Measurements from ENCODE around the gene MAST2. TPM values are rescaled to one million over a fixed set of nuclear protein-coding genes. Genes with fewer than 3 reads are reported as not detected.

MAST2 gene
- total and polyA plus RNA-seq, 2 of the 4 experiments (the other 2 are of a cell fraction): 14.2 to 41.0 TPM

DNA sequence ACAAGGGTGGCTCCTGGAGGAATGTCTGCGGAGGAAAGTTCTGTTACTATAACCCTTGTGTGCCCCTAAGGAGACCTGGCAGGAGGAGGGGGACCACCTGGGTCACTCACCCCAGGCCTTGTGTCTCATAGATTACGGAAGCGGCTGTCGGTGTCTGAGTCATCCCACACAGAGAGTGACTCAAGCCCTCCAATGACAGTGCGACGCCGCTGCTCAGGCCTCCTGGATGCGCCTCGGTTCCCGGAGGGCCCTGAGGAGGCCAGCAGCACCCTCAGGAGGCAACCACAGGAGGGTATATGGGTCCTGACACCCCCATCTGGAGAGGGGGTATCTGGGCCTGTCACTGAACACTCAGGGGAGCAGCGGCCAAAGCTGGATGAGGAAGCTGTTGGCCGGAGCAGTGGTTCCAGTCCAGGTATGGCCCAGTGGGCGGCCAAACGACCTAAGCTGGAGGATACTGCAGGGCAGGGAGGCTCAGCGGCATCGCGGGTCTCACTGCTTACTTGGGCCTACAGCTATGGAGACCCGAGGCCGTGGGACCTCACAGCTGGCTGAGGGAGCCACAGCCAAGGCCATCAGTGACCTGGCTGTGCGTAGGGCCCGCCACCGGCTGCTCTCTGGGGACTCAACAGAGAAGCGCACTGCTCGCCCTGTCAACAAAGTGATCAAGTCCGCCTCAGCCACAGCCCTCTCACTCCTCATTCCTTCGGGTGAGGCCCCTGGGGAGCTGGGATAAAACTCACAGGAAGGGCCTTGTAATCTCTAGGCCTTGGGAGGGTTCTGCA is 227.7 kb downstream of the MAST2 start:
- no peak for TF ChIP-seq MAFK (IDR thresholded peaks at IDR 0.05; ENCODE audit: low read depth, low read length)
- TF ChIP-seq, protein P1, sequence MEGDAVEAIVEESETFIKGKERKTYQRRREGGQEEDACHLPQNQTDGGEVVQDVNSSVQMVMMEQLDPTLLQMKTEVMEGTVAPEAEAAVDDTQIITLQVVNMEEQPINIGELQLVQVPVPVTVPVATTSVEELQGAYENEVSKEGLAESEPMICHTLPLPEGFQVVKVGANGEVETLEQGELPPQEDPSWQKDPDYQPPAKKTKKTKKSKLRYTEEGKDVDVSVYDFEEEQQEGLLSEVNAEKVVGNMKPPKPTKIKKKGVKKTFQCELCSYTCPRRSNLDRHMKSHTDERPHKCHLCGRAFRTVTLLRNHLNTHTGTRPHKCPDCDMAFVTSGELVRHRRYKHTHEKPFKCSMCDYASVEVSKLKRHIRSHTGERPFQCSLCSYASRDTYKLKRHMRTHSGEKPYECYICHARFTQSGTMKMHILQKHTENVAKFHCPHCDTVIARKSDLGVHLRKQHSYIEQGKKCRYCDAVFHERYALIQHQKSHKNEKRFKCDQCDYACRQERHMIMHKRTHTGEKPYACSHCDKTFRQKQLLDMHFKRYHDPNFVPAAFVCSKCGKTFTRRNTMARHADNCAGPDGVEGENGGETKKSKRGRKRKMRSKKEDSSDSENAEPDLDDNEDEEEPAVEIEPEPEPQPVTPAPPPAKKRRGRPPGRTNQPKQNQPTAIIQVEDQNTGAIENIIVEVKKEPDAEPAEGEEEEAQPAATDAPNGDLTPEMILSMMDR (conservative IDR thresholded peaks at IDR 0.05; ENCODE audit: low read depth, low read length): no peak
- TF ChIP-seq RFX5 (IDR thresholded peaks at IDR 0.05; ENCODE audit: low read depth, low read length): no peak
- TF ChIP-seq RCOR1 (IDR thresholded peaks at IDR 0.05; ENCODE audit: insufficient replicate concordance, low read length): no peak
- TF ChIP-seq CHD1 (IDR thresholded peaks at IDR 0.05; ENCODE audit: low read depth, low read length): no peak
- no peak for TF ChIP-seq NFE2L2 (IDR thresholded peaks at IDR 0.05; ENCODE audit: low read depth, low read length)
- TF ChIP-seq BHLHE40 (IDR thresholded peaks at IDR 0.05; ENCODE audit: low read depth, low read length): no peak
- TF ChIP-seq FOS (IDR thresholded peaks at IDR 0.05; ENCODE audit: low read depth, low read length): no peak
- TF ChIP-seq MXI1 (IDR thresholded peaks at IDR 0.05; ENCODE audit: borderline replicate concordance, low read depth, low read length): no peak
- TF ChIP-seq MAZ (IDR thresholded peaks at IDR 0.05; ENCODE audit: borderline replicate concordance, low read depth, low read length): no peak
- Histone ChIP-seq H2BK5ac (ENCODE audit: low read depth, low read length, poor library complexity, severe bottlenecking) (no peak overlapping the region), H3K9me3 (ENCODE audit: control insufficient read depth, insufficient read depth, low read length) (no peaks in the 10 kb centered on the region), H3K4me1 (ENCODE audit: control insufficient read depth, insufficient read depth, low read length) (no peaks in the 10 kb centered on the region), H4K8ac (ENCODE audit: low read depth in 2 of 2, low read length in 2 of 2) (no peak overlapping the region), H3K4me2 (ENCODE audit: low read depth, low read length) (no peak overlapping the region), H2AFZ (replicated peaks; ENCODE audit: low read length, poor library complexity) (no peak overlapping the region), H4K20me1 (ENCODE audit: insufficient read depth, low read length) (no peaks in the 10 kb centered on the region), H4K91ac (ENCODE audit: insufficient read depth, low read depth, low read length) (no peak overlapping the region), H3K9ac (ENCODE audit: low read depth, low read length) (no peak overlapping the region), H2AK9ac (replicated peaks; ENCODE audit: low read depth, low read length, poor library complexity) (no peak overlapping the region), H3K36me3 (ENCODE audit: control insufficient read depth, insufficient read depth, low read length) (peaks cover 35% of the 10 kb centered on the region), H3K14ac (replicated peaks; ENCODE audit: low read depth, low read length) (no peak overlapping the region), H3K56ac (ENCODE audit: extremely low read depth, insufficient read depth, low read length) (no peak overlapping the region), H2AK5ac (ENCODE audit: low read depth, low read length) (no peak overlapping the region), H4K5ac (ENCODE audit: low read depth, low read length) (no peak overlapping the region), H3K18ac (ENCODE audit: low read depth, low read length) (no peak overlapping the region), H2BK20ac (ENCODE audit: low read depth, low read length) (no peak overlapping the region), H3K4ac (ENCODE audit: low read depth, low read length) (no peak overlapping the region), H2BK15ac (ENCODE audit: low read depth, low read length) (no peak overlapping the region), H3K27ac (ENCODE audit: insufficient read depth, low read length) (no peak overlapping the region), H3K23ac (ENCODE audit: low read depth, low read length) (no peak overlapping the region), H3K9me1 (ENCODE audit: insufficient read depth, low read length) (peaks cover 9% of the 10 kb centered on the region), H3K4me3 (ENCODE audit: insufficient read depth, low read depth, low read length) (no peak overlapping the region), H2BK120ac (ENCODE audit: low read depth, low read length) (no peak overlapping the region), H3K79me1 (ENCODE audit: low read depth in 1 of 2, low read length in 2 of 2) (no peaks in the 10 kb centered on the region; a peak in 1 of 4 replicates), H3K27me3 (ENCODE audit: control insufficient read depth, insufficient read depth, low read length) (no peaks in the 10 kb centered on the region)
- POLR2A ChIA-PET (ENCODE audit: unreplicated experiment): no interaction called here
- in situ Hi-C loops (cut with MboI; ENCODE audit: low sequenced_read_pairs) (no loop called here), dilution Hi-C loops (cut with HindIII; ENCODE audit: low sequenced_read_pairs, unreplicated experiment) (loop anchor here (25.0 kb wide), 1 partner anchor 156 kb away; the partner anchor contains the start of genes P3R3URF, POMGNT1 and TSPAN1), intact Hi-C loops (cut with micrococcal nuclease) (no loop called here)
- ATAC-seq (ENCODE audit: low read depth) (no peak), DNase-seq (no peak)
- BruUV-seq (replicated peaks): no TSS peak
- 95% methylated on average over 11 of the region's 26 CpGs; no CpG with 5 or more reads in 1 of the 2 experiments for WGBS, 2 experiments (ENCODE audit: extremely low coverage in 2 of 2, insufficient read length in 1 of 2)
- CTCF ChIA-PET: no interaction called here

All from IMR-90 (cell line).